ENCODE results near the gene MEIS2. TPM values are rescaled to one million over a fixed set of nuclear protein-coding genes. Genes with fewer than 3 reads are reported as not detected.

The MEIS2 gene
- total and polyA plus RNA-seq, 12 donors, result 36.2 to 139 (median 74.8) TPM

DNA sequence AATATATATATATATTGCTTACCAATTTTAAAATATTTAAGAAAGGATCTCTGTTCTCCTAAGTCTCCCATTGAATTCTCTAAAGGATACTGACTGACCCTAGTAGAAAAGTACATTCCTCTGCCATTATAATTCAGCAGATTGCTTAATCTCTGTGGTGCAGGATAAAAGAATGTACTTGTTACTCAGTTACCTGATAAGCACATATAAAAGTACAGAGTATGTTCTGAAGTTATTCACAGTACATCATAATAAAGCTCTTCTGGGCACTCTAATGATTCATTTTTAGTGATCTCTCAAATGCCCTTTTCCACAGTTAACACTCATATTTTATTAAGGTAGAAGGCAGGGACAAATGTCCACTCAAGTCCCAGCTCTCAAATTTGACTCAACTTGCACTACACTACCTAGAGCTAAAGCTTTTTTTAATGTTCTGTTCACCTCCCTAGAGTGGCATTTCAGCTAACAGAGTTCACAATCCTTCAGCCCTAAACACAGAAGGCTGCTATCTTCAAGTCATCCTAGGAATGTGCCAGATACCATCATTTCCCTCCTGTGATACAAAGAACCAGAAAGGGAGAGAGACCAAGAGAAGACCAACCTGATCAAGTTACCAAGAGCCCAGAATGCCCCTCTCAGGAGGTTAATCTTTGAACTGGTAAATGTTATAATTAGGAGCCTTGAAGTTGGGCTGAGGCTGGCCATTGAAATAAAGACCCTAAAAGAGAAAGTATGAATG, 53.3 kb downstream of the MEIS2 start:
- TF ChIP-seq POLR2A (IDR thresholded peaks at IDR 0.05), result no peak
- TF ChIP-seq, protein P1, sequence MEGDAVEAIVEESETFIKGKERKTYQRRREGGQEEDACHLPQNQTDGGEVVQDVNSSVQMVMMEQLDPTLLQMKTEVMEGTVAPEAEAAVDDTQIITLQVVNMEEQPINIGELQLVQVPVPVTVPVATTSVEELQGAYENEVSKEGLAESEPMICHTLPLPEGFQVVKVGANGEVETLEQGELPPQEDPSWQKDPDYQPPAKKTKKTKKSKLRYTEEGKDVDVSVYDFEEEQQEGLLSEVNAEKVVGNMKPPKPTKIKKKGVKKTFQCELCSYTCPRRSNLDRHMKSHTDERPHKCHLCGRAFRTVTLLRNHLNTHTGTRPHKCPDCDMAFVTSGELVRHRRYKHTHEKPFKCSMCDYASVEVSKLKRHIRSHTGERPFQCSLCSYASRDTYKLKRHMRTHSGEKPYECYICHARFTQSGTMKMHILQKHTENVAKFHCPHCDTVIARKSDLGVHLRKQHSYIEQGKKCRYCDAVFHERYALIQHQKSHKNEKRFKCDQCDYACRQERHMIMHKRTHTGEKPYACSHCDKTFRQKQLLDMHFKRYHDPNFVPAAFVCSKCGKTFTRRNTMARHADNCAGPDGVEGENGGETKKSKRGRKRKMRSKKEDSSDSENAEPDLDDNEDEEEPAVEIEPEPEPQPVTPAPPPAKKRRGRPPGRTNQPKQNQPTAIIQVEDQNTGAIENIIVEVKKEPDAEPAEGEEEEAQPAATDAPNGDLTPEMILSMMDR (IDR thresholded peaks at IDR 0.05), result no peak
- Histone ChIP-seq H3K27ac (peak overlapping the region in 3 of 5 donors; percentile 8 to 52 (median 35)), H3K4me3 (no peak overlapping the region), H3K9me3 (replicated peaks in 1 of 3) (no peaks in the 10 kb centered on the region), H3K4me1 (replicated peaks in 1 of 2) (peaks cover 11 to 27% of the 10 kb centered on the region in 2 donors), H3K27me3 (no peaks in the 10 kb centered on the region), H3K36me3 (replicated peaks in 1 of 2) (peaks cover 0 to 7% of the 10 kb centered on the region in 2 donors)
- intact Hi-C loops (cut with DNase I), result no loop called here
- DNase-seq, result no peak

DNA sequence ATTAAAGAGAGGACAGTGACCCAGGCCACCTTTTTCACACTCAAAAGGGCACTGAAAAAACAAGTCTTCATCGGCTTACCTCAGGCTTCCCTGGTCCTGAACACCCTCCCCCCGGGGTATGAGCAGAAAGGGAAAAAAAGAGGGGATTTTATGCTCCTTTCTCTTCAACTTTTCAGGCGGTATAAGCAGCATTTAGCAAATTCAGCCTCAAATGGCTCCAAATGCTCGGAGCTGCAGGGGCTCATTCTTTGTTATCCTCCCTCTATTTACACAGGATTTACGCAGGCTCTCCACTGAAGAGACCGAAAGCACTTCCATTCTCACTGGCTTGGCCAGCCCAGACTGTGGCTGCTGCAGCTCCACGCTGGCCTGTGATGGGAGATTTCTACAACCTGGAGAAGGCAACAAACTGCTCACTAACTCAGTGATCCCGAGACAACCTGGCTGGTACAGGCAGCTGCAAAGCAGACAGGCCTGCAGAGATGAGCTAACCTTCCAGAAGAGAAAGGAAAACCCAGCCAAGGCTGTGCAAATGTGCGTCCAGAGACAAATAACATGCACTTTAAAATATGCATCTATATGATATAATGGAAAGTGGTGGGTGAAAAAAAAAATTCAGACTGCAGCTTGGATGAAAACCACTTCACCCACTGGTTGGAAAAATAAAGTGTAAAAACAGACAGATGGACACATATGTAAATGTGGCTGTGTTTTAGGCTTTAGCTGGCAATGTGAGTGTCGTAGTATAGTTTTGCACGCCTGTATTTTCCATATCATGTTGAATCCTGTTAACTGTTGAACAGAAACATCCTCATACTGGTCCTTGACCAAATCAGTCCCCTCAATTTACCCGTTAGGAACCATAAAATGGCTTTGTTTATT, 54.2 kb downstream of the MEIS2 start:
- Histone ChIP-seq H3K36me3 (replicated peaks in 1 of 2) (peaks cover 0 to 7% of the 10 kb centered on the region in 2 donors), H3K4me3 (no peak overlapping the region), H3K9me3 (replicated peaks in 1 of 3) (no peaks in the 10 kb centered on the region), H3K4me1 (replicated peaks in 1 of 2) (peaks cover 11 to 27% of the 10 kb centered on the region in 2 donors), H3K27me3 (no peaks in the 10 kb centered on the region), H3K27ac (peak overlapping the region in 2 of 5 donors; percentile 35 to 50)
- WGBS, 4 donors, result 76 to 84% (median 80%) methylated on average over 12 of the region's 12 CpGs
- no peak for DNase-seq
- TF ChIP-seq, protein P1 (IDR thresholded peaks at IDR 0.05), result no peak
- TF ChIP-seq POLR2A (IDR thresholded peaks at IDR 0.05), result no peak
- intact Hi-C loops (cut with DNase I), result no loop called here

DNA sequence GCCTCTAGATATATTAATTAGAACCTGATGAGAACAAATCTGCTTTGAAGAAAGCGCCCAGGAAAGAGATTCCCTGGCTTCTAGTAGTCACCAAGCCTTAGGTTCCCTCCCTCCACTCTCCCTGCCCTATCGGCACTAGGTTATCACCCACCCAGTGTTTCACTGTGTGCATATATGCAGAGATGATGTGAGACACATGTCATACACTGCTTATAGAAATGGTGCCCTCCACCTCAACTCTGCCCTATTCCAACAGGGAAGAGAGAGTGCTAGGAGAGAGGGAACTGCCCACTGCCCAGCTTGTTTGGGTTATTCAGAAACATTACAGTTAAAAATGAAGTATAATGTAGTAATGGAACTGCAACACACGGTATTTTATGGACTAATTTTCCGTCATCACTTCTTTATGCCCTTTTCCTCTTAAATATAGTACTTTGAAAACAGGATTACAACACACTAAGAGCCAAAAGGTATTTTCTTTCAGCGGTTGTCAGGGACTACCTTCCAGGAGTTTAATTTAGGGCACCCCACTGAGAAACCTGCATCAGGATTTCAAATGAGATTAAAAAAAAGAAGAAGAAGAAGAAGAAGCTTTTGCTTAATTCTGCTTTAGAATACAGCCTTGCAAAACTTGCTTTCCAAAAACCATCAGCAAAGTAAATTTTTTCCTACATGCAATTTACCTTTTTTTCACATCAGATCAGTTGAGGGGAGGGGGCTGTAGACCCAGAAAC, 55.3 kb downstream of the MEIS2 start:
- no peak for DNase-seq
- no peak for TF ChIP-seq POLR2A (IDR thresholded peaks at IDR 0.05)
- TF ChIP-seq, protein P1 (IDR thresholded peaks at IDR 0.05), result no peak
- Histone ChIP-seq H3K4me1 (replicated peaks in 1 of 2) (peaks cover 11 to 27% of the 10 kb centered on the region in 2 donors), H3K9me3 (replicated peaks in 1 of 3) (no peaks in the 10 kb centered on the region), H3K36me3 (replicated peaks in 1 of 2) (peaks cover 0 to 7% of the 10 kb centered on the region in 2 donors), H3K4me3 (no peak overlapping the region), H3K27me3 (no peaks in the 10 kb centered on the region), H3K27ac (peak overlapping the region in 1 of 5 donors; percentile 26)
- intact Hi-C loops (cut with DNase I), result no loop called here
- 84 to 92% (median 89%) methylated on average over 5 of the region's 5 CpGs for WGBS, 4 donors

DNA sequence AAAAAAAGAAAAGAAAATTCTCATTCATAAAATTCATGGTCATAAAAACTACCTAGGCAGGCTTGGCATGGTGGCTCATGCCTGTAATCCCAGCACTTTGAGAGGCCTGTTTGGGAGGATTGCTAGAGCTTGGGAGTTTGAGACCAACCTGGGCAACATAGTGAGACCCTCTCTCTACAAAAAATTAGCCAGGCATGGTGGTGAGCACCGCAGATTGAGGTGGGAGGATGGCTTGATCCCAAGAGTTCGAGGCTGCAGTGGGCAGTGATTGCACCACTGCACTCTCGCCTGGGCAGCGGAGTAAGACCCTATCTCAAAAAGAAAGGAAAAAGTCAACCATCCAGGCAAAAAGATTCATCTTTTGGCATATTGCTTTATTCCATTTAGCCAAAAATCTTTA, 58.5 kb downstream of the MEIS2 start:
- no peak for DNase-seq
- intact Hi-C loops (cut with DNase I), result no loop called here
- peaks cover 0 to 12% of the 10 kb centered on the region in 2 donors for H3K4me1 ChIP-seq (replicated peaks in 1 of 2)
- no peaks in the 10 kb centered on the region for H3K9me3 ChIP-seq (replicated peaks in 1 of 3)
- no peak overlapping the region for H3K4me3 ChIP-seq
- WGBS, 4 donors, result 90 to 97% (median 95%) methylated on average over 4 of the region's 4 CpGs
- no peaks in the 10 kb centered on the region for H3K27me3 ChIP-seq
- TF ChIP-seq POLR2A (IDR thresholded peaks at IDR 0.05), result no peak
- TF ChIP-seq, protein P1 (IDR thresholded peaks at IDR 0.05), result no peak
- H3K27ac ChIP-seq, result no peak overlapping the region
- H3K36me3 ChIP-seq (replicated peaks in 1 of 2), result peaks cover 0 to 7% of the 10 kb centered on the region in 2 donors

All from adrenal gland (tissue), 12 donors.